GM18870 (cell line): Measurements from ENCODE around the gene APOLD1.
"Not testable (repeated sequence)": the region's sequence is repeated elsewhere in the genome, so short reads cannot be mapped to it uniquely, and the experiment has no call there.

Experiments
- ATAC-seq: cut with Tn5 transposase; IDR thresholded peaks from one replicate; pipeline ENCODE4 v1.9.1; 2021; ENCODE audit warnings: moderate library complexity; ENCODE audit not compliant: unreplicated experiment

APOLD1 gene

DNA sequence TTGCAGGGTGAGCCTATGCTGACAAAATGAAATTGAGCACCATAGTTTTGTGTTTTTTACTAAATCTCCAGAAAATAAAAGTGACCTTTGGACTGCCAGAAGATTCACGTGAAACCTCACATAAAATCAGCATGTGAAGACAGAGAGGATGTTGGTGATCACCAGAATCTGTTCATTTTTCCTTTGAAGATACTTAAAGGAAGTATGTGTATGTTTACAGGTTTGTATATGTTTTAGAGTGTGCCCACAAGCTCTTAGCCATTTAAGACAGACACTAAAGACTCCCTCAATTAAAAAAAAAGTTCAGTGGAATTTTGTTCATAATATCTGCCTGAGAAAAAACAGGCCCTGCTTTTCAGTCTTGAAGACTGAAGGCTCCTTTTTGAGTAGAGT is 53.5 kb downstream of the APOLD1 start:
- ATAC-seq = no peak

DNA sequence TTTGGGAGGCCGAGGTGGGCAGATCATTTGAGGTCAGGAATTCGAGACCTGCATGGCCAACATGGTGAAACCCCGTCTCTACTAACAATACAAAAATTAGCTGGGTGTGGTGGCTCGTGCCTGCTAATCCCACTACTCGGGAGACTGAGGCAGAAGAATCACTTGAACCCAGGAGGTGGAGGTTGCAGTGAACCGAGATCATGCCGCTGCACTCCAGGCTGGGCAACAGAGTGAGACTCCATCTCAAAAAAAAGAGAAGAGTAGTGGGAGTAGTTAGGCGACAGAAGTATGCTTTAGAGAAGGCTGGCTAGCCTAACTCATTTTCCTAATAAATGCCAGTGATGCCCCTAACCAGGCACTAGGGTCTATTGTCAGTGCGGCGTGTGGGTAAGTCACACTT is 54.0 kb downstream of the APOLD1 start:
- not testable (repeated sequence) for ATAC-seq

DNA sequence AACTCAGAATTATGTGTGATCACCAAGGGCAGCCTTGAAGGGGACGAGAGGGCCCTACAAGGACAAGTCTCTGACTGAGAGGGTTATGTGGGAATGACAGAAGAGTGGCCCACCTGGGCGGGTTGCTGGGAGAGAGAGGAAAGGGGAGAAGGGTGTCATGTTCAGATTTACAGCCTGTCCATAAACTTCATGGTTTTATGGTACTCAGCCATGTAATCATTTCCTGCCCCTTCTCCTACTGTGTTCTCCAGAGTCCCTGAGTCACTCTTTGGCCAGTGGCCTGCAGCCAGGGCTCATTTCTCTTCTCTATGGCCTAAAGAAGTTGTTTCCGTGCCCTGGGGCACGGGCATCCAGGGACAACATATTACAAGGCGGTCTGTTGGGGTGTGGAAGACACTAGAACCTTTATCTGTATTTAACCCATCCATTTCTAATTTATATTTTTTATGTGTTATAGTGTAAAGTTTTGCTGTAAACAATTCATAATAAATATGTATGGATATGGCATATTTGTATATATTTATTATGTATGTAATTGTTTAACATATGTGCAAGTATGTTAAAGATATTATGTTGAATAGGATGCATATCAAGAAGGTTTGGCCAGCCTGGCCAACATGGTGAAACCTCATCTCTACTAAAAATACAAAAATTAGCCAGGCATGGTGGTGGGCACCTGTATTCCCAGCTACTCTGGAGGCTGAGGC is 54.6 kb downstream of the APOLD1 start:
- ATAC-seq = no peak

DNA sequence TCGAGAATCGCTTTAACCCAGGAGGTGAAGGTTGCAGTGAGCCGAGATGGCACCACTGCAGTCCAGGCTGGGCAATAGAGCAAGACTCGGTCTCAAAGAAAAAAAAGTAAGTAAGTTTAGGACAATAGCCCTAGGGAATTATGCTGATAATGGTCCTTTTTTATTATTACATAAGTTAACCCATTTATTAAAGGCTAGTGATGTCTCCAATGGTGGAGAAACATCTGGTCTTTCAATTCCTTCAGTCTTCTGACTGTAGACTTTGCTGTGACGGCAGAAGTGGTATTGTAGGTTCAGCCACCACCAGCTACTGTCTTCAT is 55.1 kb downstream of the APOLD1 start:
- ATAC-seq = no peak
